Stomach smooth muscle (tissue), 2 donors: ENCODE measurements around the gene DBI.

ENCODE experiments used
- H3K27ac ChIP-seq: one replicate; pipeline ENCODE4 v1.7.0; 2013; ENCODE audit warnings: mild to moderate bottlenecking, low read length, inconsistent platforms
- H3K27me3 ChIP-seq, 2 donors: one replicate each; pipeline ENCODE4 v1.7.0; 2013; ENCODE audit warnings: low read length in 2 of 2; ENCODE audit not compliant: insufficient read depth in 2 of 2, control insufficient read depth in 1 of 2
- H3K36me3 ChIP-seq, 2 donors: one replicate each; pipeline ENCODE4 v1.7.0; 2013; ENCODE audit warnings: low read length in 2 of 2; ENCODE audit not compliant: control insufficient read depth in 2 of 2, insufficient read depth in 2 of 2
- H3K4me1 ChIP-seq: one replicate; pipeline ENCODE4 v1.7.0; 2013; ENCODE audit warnings: low read length; ENCODE audit not compliant: control insufficient read depth, insufficient read depth
- H3K4me3 ChIP-seq, 2 donors: one replicate each; pipeline ENCODE4 v1.7.0; 2013; ENCODE audit warnings: low read length in 2 of 2
- H3K9ac ChIP-seq, 2 donors: one replicate each; pipeline ENCODE4 v1.7.0; 2013; ENCODE audit warnings: low read length in 2 of 2, mild to moderate bottlenecking in 1 of 2
- H3K9me3 ChIP-seq, 2 donors: one replicate each; pipeline ENCODE4 v1.7.0; 2013; ENCODE audit warnings: low read length in 2 of 2; ENCODE audit not compliant: control insufficient read depth in 2 of 2
- donor health status: healthy.
- donor health status: Pancreatic carcinoma.

DBI gene

DNA sequence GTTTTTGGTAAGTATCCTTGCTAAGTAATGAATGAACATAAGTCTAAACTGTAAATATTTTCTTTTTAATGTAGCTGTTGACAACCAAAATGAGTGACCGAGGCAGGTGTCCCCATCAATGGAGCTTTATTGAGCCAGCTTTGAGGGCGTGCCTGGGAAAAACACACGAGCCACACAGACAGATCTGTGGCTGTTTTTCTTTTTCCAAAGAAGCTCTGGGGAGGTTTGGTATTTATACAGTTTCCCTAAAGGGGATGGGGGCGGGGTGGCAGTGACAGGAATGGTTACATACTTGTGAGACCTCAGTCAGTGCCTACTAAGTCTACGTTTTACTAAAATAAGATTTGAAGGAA, 11.2 kb downstream of the DBI start:
- Histone ChIP-seq H3K27ac (no peak overlapping the region), H3K9me3 (no peaks in the 10 kb centered on the region), H3K27me3 (no peaks in the 10 kb centered on the region), H3K4me3 (no peak overlapping the region), H3K36me3 (peaks cover 4 to 6% of the 10 kb centered on the region in 2 donors), H3K4me1 (no peaks in the 10 kb centered on the region), H3K9ac (no peak overlapping the region)

DNA sequence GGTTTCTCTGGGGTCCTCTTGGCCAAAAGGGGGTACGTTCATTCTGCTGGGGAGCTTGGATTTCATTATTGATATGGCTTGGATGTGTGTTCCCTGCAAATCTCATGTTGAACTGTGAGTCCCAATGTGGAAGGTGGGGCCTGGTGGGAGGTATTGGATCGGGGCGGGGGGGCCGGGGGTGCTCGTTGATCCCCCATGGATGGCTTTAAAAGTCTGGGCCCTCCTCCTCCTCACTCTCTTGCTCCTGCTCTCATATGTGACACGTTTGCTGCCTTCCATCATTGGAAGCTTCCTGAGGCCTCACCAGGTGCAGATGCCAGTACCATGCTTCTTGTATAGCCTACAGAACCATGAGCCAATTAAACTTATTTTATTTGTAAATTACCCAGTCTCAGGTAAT, 11.8 kb downstream of the DBI start:
- peaks cover 2% of the 10 kb centered on the region for H3K4me1 ChIP-seq
- H3K27ac ChIP-seq: no peak overlapping the region
- no peaks in the 10 kb centered on the region for H3K9me3 ChIP-seq
- no peak overlapping the region for H3K9ac ChIP-seq
- no peak overlapping the region for H3K4me3 ChIP-seq
- H3K36me3 ChIP-seq: peaks cover 0 to under 1% of the 10 kb centered on the region in 2 donors
- no peaks in the 10 kb centered on the region for H3K27me3 ChIP-seq

DNA sequence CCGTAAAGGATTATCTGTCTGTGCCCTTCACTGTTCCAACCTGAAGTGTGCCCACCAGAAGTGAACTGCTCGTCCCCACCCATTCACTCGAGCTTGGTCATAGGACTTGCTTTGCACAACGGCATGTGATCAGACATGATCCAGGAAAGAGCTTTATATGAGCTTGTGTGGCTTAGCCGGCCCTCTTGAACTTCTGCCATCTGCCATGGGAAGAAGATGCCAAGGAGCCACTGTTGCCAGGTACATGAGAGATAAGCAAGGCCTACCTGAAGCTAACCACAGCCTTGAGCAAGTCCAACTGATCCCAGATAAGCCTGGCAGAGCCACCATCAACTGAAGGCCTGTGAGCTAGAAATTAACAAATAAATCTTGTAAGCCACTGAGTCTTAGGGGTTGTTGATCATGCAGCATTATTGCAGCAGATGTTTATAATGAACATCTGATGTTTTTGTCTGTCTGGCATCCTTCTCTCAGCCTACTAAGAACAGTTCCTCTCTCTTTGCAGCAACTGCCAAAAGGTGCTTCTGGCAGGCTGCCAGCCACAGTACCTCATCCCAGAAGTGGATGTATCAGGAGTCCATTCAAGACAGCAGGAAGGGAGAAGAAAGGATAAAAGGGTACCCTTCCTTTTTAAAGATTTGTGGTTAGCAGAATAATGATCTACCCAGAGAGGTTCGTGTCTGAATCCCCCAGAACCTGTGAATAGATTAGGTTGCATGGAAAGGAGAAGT, 16.8 kb downstream of the DBI start:
- Histone ChIP-seq H3K9me3 (no peaks in the 10 kb centered on the region), H3K4me1 (peaks cover 4% of the 10 kb centered on the region), H3K27ac (no peak overlapping the region), H3K4me3 (no peak overlapping the region), H3K27me3 (no peaks in the 10 kb centered on the region), H3K9ac (no peak overlapping the region), H3K36me3 (no peaks in the 10 kb centered on the region)

DNA sequence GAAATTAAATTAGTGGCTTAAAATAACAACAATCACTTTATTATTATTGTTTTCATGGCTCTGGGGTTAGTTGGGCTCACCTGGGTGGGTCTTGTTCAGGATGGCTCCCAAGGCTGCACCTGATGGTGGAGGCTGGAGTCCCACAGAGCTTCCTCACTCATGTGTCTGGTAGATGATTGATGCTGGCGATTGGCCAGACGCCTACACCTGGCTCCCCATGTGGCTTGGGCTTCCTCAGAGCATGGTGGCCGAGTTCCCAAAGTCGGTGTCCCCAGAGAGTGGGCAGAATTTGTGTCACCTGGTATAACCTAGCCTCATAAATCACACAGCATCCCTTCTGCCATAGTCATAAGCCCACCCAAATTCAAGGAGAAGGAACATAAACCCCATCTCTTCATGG, 18.2 kb downstream of the DBI start:
- Histone ChIP-seq H3K9me3 (no peaks in the 10 kb centered on the region), H3K36me3 (no peaks in the 10 kb centered on the region), H3K9ac (no peak overlapping the region), H3K4me1 (peaks cover 11% of the 10 kb centered on the region), H3K27me3 (no peaks in the 10 kb centered on the region), H3K27ac (no peak overlapping the region), H3K4me3 (no peak overlapping the region)

DNA sequence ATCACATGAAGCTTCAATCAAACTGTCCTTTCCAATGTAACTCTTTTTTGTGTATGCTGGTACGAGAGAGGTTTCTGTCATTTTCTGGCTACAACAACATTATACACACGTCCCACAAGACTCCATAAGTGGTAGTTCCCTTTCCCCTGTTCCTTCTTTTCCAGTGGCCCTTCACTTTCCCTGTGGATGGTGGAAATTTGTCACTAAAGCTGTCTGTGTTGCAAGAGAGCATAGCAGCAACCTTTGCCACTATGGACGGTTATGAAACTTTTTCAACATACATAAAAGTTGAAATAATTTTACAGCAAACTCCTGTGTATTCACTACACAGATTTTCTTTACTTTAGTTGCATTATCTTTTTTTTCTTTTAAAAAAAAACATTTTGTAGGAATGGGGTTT, 18.7 kb downstream of the DBI start:
- Histone ChIP-seq H3K9ac (no peak overlapping the region), H3K4me1 (peaks cover 11% of the 10 kb centered on the region), H3K4me3 (no peak overlapping the region), H3K9me3 (no peaks in the 10 kb centered on the region), H3K27ac (no peak overlapping the region), H3K36me3 (no peaks in the 10 kb centered on the region), H3K27me3 (no peaks in the 10 kb centered on the region)

DNA sequence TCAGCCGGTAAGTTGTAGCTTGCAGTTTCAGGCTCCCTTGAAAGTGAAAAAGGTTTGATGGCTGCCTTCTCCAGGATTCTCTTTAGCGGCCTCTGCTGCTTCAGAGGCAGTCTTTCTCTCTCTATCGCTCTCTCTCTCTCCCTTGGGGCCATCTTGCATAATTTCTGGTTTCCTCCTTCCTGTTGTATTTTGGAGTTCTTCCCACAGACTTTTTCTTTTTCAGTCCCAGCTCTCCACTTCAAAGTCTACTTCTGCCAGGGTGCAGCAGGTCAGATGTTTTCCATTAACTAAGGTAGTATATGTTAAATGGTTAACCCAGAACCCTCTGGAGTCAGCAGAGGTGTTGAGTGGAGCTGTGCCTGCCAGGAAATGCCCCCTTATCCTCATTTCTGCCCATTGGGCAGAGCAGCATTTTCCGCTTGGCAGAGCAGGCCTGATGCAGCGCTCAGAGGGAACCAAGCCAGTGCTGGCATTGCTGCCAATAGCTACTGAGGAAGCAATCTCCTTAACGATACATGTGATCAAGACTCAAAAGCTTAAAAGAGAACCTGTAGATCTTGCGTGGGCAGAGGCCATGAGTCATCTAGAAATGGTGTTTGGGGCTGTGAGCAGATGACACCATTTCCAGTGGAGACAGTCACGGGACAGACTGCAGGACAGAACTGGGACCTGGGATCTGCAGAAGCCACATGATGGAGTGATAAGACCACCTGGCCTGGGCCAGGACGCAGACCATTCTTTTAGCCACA, 20.8 kb downstream of the DBI start:
- Histone ChIP-seq H3K27me3 (no peaks in the 10 kb centered on the region), H3K4me1 (peaks cover 11% of the 10 kb centered on the region), H3K4me3 (no peak overlapping the region), H3K27ac (no peak overlapping the region), H3K9me3 (no peaks in the 10 kb centered on the region), H3K9ac (no peak overlapping the region), H3K36me3 (no peaks in the 10 kb centered on the region)

DNA sequence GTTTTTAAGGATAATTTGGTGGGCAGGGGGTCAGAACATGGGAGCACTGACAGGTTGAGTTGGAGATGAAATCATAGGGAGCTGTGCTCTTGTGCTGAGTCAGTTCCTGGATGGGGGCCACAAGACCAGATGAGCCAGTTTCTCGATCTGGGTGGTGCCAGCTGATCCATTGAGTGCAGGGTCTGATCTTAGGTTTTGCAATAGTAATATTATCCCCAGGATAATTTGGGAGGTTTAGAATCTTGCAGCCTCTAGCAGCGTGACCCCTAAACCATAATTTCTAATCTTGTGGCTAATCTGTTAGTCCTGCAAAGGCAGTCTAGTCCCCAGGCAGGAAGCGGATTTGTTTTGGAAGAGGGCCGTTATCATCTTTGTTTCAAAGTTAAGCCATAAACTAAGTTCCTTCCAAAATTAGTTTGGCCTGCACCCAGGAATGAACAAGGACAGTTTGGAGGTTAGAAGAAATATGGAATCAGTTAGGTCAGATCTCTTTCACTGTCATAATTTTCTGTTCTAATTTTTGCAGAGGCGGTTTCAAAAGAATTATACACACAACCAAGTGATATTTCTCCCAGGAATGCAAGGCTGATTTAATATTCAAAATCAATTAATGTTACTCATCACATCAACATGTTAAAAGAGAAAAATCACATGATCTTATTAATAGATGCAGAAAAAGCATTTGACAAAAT, 23.0 kb downstream of the DBI start:
- H3K9me3 ChIP-seq: no peaks in the 10 kb centered on the region
- no peaks in the 10 kb centered on the region for H3K27me3 ChIP-seq
- peaks cover 7% of the 10 kb centered on the region for H3K4me1 ChIP-seq
- H3K9ac ChIP-seq: no peak overlapping the region
- H3K4me3 ChIP-seq: no peak overlapping the region
- no peak overlapping the region for H3K27ac ChIP-seq
- H3K36me3 ChIP-seq: no peaks in the 10 kb centered on the region

DNA sequence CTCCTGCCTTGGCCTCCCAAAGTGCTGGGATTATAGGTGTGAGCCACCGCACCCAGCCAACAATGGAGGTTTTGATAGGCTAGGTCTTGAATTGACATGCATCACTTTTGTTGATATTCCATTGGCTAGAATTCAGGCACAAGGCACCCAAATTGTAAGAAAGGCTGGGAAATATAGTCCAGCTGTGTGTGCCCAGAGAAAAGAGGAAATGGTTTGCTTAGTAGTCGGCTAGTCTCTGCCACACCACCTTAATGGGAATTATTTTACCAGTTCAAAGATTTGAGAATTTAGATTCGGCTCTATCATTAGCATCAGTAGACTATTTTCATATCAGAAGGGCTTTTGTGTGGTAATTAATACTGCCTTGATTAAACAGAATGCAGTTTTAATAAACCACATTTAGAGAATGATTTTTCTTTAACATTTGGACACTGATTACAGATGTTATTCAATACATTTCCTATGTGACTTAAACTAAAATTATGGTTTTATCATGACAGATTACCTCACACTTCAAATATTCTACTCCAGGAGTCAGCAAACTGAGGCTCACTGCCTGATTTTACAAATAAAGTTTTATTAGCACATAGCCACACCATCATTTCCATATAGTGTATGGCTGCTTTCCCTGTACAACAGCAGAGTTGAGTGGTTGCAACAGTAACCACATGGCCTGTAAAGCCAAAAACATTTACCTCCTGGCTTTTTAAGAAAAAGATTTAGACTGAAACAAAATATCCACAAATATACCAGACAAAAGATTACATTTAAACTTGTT, 27.4 kb downstream of the DBI start:
- H3K36me3 ChIP-seq: no peaks in the 10 kb centered on the region
- peaks cover 5% of the 10 kb centered on the region for H3K4me1 ChIP-seq
- H3K9ac ChIP-seq: no peak overlapping the region
- no peaks in the 10 kb centered on the region for H3K9me3 ChIP-seq
- H3K27ac ChIP-seq: no peak overlapping the region
- H3K4me3 ChIP-seq: no peak overlapping the region
- H3K27me3 ChIP-seq: no peaks in the 10 kb centered on the region

DNA sequence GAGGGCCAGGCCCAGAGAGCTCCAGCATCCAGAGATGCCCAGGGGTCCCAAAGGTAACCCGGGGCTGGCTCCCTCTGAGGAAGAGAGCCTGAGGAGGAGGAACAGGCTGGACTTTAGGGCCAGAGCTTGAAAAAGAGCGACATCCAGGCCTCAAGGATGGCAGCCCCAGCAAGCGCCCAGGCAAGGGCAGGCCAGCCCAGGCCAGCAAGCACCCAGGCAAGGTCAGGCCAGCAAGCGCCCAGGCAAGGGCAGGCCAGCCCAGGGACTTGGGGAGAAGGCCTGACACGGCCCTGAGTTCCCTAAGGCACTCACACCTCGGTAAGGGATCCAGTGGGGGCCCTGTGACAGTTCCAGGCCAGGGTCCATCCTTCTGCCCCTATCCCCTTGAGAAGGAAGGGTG, 30.4 kb downstream of the DBI start:
- H3K9ac ChIP-seq: no peak overlapping the region
- no peak overlapping the region for H3K4me3 ChIP-seq
- no peak overlapping the region for H3K27ac ChIP-seq
- H3K27me3 ChIP-seq: no peaks in the 10 kb centered on the region
- no peaks in the 10 kb centered on the region for H3K9me3 ChIP-seq
- no peaks in the 10 kb centered on the region for H3K36me3 ChIP-seq
- H3K4me1 ChIP-seq: no peaks in the 10 kb centered on the region

DNA sequence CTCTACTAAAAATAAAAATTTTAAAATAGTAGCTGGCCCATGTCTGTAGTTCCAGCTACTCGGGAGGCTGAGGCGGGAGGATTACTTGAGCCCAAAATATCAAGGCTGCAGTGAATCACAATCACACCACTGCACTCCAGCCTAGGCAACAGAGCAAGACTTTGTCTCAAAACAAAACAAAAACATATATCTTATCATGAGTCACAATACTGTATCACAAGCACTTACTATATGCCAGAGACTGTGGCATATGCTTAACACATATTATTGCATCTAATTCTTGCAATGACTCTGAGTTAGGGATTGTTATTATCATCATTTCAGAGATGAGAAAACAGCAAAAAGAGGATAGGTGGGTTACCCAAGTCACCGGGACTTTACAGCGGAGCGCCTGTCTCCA, 35.3 kb downstream of the DBI start:
- no peaks in the 10 kb centered on the region for H3K36me3 ChIP-seq
- H3K4me3 ChIP-seq: no peak overlapping the region
- H3K9me3 ChIP-seq: peaks cover 0 to 4% of the 10 kb centered on the region in 2 donors
- no peaks in the 10 kb centered on the region for H3K4me1 ChIP-seq
- H3K9ac ChIP-seq: no peak overlapping the region
- H3K27me3 ChIP-seq: no peaks in the 10 kb centered on the region
- H3K27ac ChIP-seq: no peak overlapping the region
